T-cell (primary cell): Measurements from ENCODE around the gene JARID2. TPM values are rescaled to one million over a fixed set of nuclear protein-coding genes. Genes with fewer than 3 reads are reported as not detected.

Source experiments
- ATAC-seq, 4 experiments: fragments of 200-7000 bp in 3 of 4; fragments of 150-1000 bp in 1 of 4; cut with Tn5 transposase; replicated peaks in 1 of 4; 1 replicate in 3 of 4; 2 replicates in 1 of 4; pipeline ENCODE4 v1.10.0; 2021; ENCODE audit warnings: moderate library complexity in 3 of 4, mild to moderate bottlenecking in 2 of 4, moderate number of reproducible peaks in 1 of 4
- CTCF ChIA-PET, 2 donors: fragments of 300-600 bp; sonication (Branson Sonifier 250); formaldehyde crosslinking; loops; one replicate each; lab custom pipeline; 2022; ENCODE audit warnings: antibody characterized with exemption in 2 of 2; lab: Charles Lee
- POLR2A ChIA-PET, 2 donors: fragments of 300-600 bp; sonication (Branson Sonifier 250); formaldehyde crosslinking; loops; one replicate each; lab custom pipeline; 2022; ENCODE audit warnings: antibody characterized with exemption in 2 of 2; lab: Charles Lee
- DNase-seq, 35 experiments: peaks; one replicate each; pipeline versions ENCODE4 v3.0.0 to v3.0.0-alpha.2; 2013 to 2023
- H3K27ac ChIP-seq: one replicate; pipeline ENCODE4 v1.5.1; 2013; ENCODE audit warnings: low read length
- H3K27me3 ChIP-seq, 2 experiments: replicated peaks in 1 of 2; 1 replicate in 1 of 2; 2 replicates in 1 of 2; pipeline versions ENCODE4 v1.6.1 to v1.7.0; 2013; ENCODE audit warnings: low read length in 1 of 2, mixed read lengths in 1 of 2; ENCODE audit not compliant: control insufficient read depth in 2 of 2, insufficient read depth in 2 of 2; ENCODE audit errors: extremely low read depth in 1 of 2
- H3K36me3 ChIP-seq, 2 donors: 1 replicate in 1 of 2; 2 replicates in 1 of 2; pipeline versions ENCODE4 v1.6.1 to v1.7.0; 2013; ENCODE audit warnings: low read length in 1 of 2; ENCODE audit not compliant: control insufficient read depth in 2 of 2, insufficient read depth in 1 of 2; ENCODE audit errors: extremely low read depth in 1 of 2
- H3K4me1 ChIP-seq, 2 experiments: 1 replicate in 1 of 2; 2 replicates in 1 of 2; pipeline versions ENCODE4 v1.6.1 to v1.7.0; 2013; ENCODE audit warnings: low read length in 2 of 2, mixed read lengths in 1 of 2; ENCODE audit not compliant: insufficient read depth in 2 of 2, control insufficient read depth in 1 of 2; ENCODE audit errors: extremely low read depth in 1 of 2
- H3K4me3 ChIP-seq, 2 donors: 1 replicate in 1 of 2; 2 replicates in 1 of 2; pipeline versions ENCODE4 v1.5.1 to v1.7.0; 2013; ENCODE audit warnings: mild to moderate bottlenecking in 2 of 2, low read length in 1 of 2, moderate library complexity in 1 of 2; ENCODE audit not compliant: control insufficient read depth in 1 of 2; ENCODE audit errors: extremely low read depth in 1 of 2
- H3K9me3 ChIP-seq: 2 replicates; pipeline ENCODE4 v1.7.0; 2013
- H3K27ac Mint-ChIP-seq, 2 donors: one replicate each; pipeline ENCODE4 v1.8.0; 2020 to 2021; ENCODE audit warnings: mild to moderate bottlenecking in 2 of 2, mixed read lengths in 2 of 2
- H3K27me3 Mint-ChIP-seq, 2 donors: one replicate each; pipeline ENCODE4 v1.8.0; 2021 to 2022; ENCODE audit warnings: mixed read lengths in 2 of 2
- H3K36me3 Mint-ChIP-seq: one replicate; pipeline ENCODE4 v1.8.0; 2021; ENCODE audit warnings: mixed read lengths
- H3K4me1 Mint-ChIP-seq, 3 donors: one replicate each; pipeline ENCODE4 v1.8.0; 2020 to 2022; ENCODE audit warnings: mixed read lengths in 3 of 3, mild to moderate bottlenecking in 1 of 3
- H3K4me3 Mint-ChIP-seq, 3 donors: one replicate each; pipeline ENCODE4 v1.8.0; 2020 to 2022; ENCODE audit warnings: mild to moderate bottlenecking in 3 of 3, mixed read lengths in 3 of 3, moderate library complexity in 3 of 3
- H3K9me3 Mint-ChIP-seq, 3 donors: one replicate each; pipeline ENCODE4 v1.8.0; 2020 to 2022; ENCODE audit warnings: mixed read lengths in 3 of 3
- WGBS: methylation state at CpG from one replicate; pipeline ENCODE4 v1.1.5; 2013; ENCODE audit warnings: missing lambda C conversion rate; ENCODE audit not compliant: insufficient coverage; 5-methylcytosine and 5-hydroxymethylcytosine counted together
- total RNA-seq, 35 experiments: library from RNA in 6 of 35; stranded (reverse) in 6 of 35; fragments of 120-200 nt in 1 of 35; gene quantifications; one replicate each; pipeline versions ENCODE4 v1.2.1 to v1.2.4 and lab custom pipeline; 2013 to 2026

JARID2 gene
- total RNA-seq, 5 donors from 2014 or later (not counting 1 experiment from before 2014, with no cell fraction given): 19.8 to 27.9 (median 21.6) TPM

- Histone ChIP-seq H3K27me3 (no peaks in the 10 kb centered on the region), H3K4me3 (no peak overlapping the region), H3K9me3 (no peaks in the 10 kb centered on the region), H3K4me1 (peaks cover 40 to 49% of the 10 kb centered on the region in 2 experiments), H3K36me3 (no peaks in the 10 kb centered on the region), H3K27ac (no peak overlapping the region)
- peaks cover 5% of the 10 kb centered on the region for H3K36me3 Mint-ChIP-seq
- DNase-seq (no peak), ATAC-seq (peak in 1 of 4 experiments; percentile 43)
- no peaks in the 10 kb centered on the region for H3K9me3 Mint-ChIP-seq
- ChIA-PET CTCF (interaction anchor here (0.5 to 1.4 kb wide), 6 partner anchors 10 to 1265 kb away, joined by 3 to 5 read pairs (median 4); no protein-coding TSS in a partner anchor), POLR2A (interaction anchor here in 1 of 2 donors (0.5 kb wide), 1 partner anchor 1381 kb away, joined by 13 read pairs; no protein-coding TSS in a partner anchor)
- H3K27me3 Mint-ChIP-seq: no peaks in the 10 kb centered on the region
- peak overlapping the region in 1 of 2 donors; percentile 37 for H3K27ac Mint-ChIP-seq
- H3K4me3 Mint-ChIP-seq: peak overlapping the region in 1 of 3 donors; percentile 26
- H3K4me1 Mint-ChIP-seq: peaks cover 68 to 88% (median 80%) of the 10 kb centered on the region in 3 donors
- WGBS: no CpG with 5 or more reads among the region's 6 CpGs
Measured at GRCh38 chr6:15389084-15389764, 143.4 kb downstream of the JARID2 start.

GRCh38 chr6:15389765-15390723 is 144.2 kb downstream of the JARID2 start:
- H3K4me1 ChIP-seq: peaks cover 40 to 49% of the 10 kb centered on the region in 2 experiments
- H3K9me3 ChIP-seq: no peaks in the 10 kb centered on the region
- Mint-ChIP-seq H3K4me1 (peaks cover 63 to 84% (median 76%) of the 10 kb centered on the region in 3 donors), H3K27me3 (no peaks in the 10 kb centered on the region), H3K27ac (peak overlapping the region in 1 of 2 donors; percentile 37), H3K4me3 (peak overlapping the region in 1 of 3 donors; percentile 26), H3K9me3 (no peaks in the 10 kb centered on the region), H3K36me3 (peaks cover 7% of the 10 kb centered on the region)
- no peak overlapping the region for H3K4me3 ChIP-seq
- DNase-seq (peak in 11 of 35 experiments; percentile 5 to 52 (median 14)), ATAC-seq (peak; percentile 31 to 57 (median 39))
- ChIA-PET CTCF (interaction anchor here (0.6 to 1.4 kb wide), 5 partner anchors 10 to 159 kb away, joined by 3 to 5 read pairs (median 4); no protein-coding TSS in a partner anchor), POLR2A (no interaction called here)
- no peaks in the 10 kb centered on the region for H3K27me3 ChIP-seq
- H3K36me3 ChIP-seq: no peaks in the 10 kb centered on the region
- H3K27ac ChIP-seq: no peak overlapping the region
- WGBS: 65% methylated on average over 8 of the region's 14 CpGs

- Mint-ChIP-seq H3K9me3 (no peaks in the 10 kb centered on the region), H3K27ac (no peak overlapping the region), H3K4me1 (peaks cover 53 to 74% (median 67%) of the 10 kb centered on the region in 3 donors), H3K27me3 (no peaks in the 10 kb centered on the region), H3K4me3 (no peak overlapping the region), H3K36me3 (peaks cover 7% of the 10 kb centered on the region)
- Histone ChIP-seq H3K9me3 (no peaks in the 10 kb centered on the region), H3K4me3 (no peak overlapping the region), H3K36me3 (no peaks in the 10 kb centered on the region), H3K27ac (no peak overlapping the region), H3K4me1 (peaks cover 30 to 44% of the 10 kb centered on the region in 2 experiments), H3K27me3 (no peaks in the 10 kb centered on the region)
- no peak for ATAC-seq
- ChIA-PET CTCF (no interaction called here), POLR2A (interaction anchor here in 1 of 2 donors (0.5 kb wide), 1 partner anchor 1742 kb away, joined by 3 read pairs; no protein-coding TSS in a partner anchor)
- WGBS: no CpG with 5 or more reads among the region's 1 CpG
- no peak for DNase-seq
Measured at GRCh38 chr6:15391500-15391899, 145.6 kb downstream of the JARID2 start.

- Mint-ChIP-seq H3K27ac (no peak overlapping the region), H3K4me1 (peaks cover 49 to 67% (median 62%) of the 10 kb centered on the region in 3 donors)
Measured at GRCh38 chr6:15392182-15392581, 146.3 kb downstream of the JARID2 start.

DNA sequence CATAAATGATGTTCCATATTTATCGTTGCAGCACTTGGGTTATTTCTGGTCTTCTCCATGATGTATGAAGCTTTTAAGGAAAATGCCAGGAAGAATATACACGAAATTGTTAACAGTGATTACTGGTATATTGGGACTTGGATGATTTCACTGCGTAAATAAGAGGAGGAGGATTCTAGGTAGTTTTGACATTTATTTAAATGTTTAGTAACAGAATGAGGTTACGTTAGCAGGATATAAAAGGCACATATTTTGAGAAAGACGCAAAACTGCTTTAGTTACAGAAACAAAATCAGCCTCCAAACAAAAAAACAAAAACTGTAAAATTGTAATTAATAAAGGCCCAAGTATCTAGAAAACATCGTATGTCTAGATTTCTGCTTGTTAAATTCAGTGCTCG is 147.7 kb downstream of the JARID2 start:
- H3K36me3 Mint-ChIP-seq: peaks cover 7% of the 10 kb centered on the region
- Histone ChIP-seq H3K27me3 (no peaks in the 10 kb centered on the region), H3K4me1 (peaks cover 20 to 31% of the 10 kb centered on the region in 2 experiments), H3K36me3 (no peaks in the 10 kb centered on the region), H3K27ac (no peak overlapping the region), H3K4me3 (no peak overlapping the region), H3K9me3 (no peaks in the 10 kb centered on the region)
- H3K4me1 Mint-ChIP-seq: peaks cover 46 to 63% (median 61%) of the 10 kb centered on the region in 3 donors
- WGBS: 100% methylated on average over 3 of the region's 7 CpGs
- POLR2A ChIA-PET: no interaction called here
- no peak for ATAC-seq
- no peak for DNase-seq
- CTCF ChIA-PET: no interaction called here
- no peak overlapping the region for H3K4me3 Mint-ChIP-seq
- H3K9me3 Mint-ChIP-seq: no peaks in the 10 kb centered on the region
- no peak overlapping the region for H3K27ac Mint-ChIP-seq
- no peaks in the 10 kb centered on the region for H3K27me3 Mint-ChIP-seq

More at GRCh38 chr6:15392182-15392581, 146.3 kb downstream of the JARID2 start:
- no peaks in the 10 kb centered on the region for H3K27me3 ChIP-seq
- CTCF ChIA-PET: interaction anchor here (0.6 kb wide), 3 partner anchors 72 to 1263 kb away, joined by 3 to 5 read pairs (median 3); no protein-coding TSS in a partner anchor
- no peak overlapping the region for H3K4me3 Mint-ChIP-seq
- peaks cover 7% of the 10 kb centered on the region for H3K36me3 Mint-ChIP-seq
- H3K27ac ChIP-seq: no peak overlapping the region
- no peaks in the 10 kb centered on the region for H3K9me3 Mint-ChIP-seq
- H3K27me3 Mint-ChIP-seq: no peaks in the 10 kb centered on the region
- DNase-seq (no peak), ATAC-seq (no peak)
- POLR2A ChIA-PET: interaction anchor here in 1 of 2 donors (0.6 kb wide), 1 partner anchor 46 kb away, joined by 3 read pairs; no protein-coding TSS in a partner anchor
- 91% methylated on average over 5 of the region's 6 CpGs for WGBS
- H3K4me3 ChIP-seq: no peak overlapping the region
- no peaks in the 10 kb centered on the region for H3K36me3 ChIP-seq
- peaks cover 23 to 40% of the 10 kb centered on the region in 2 experiments for H3K4me1 ChIP-seq
- no peaks in the 10 kb centered on the region for H3K9me3 ChIP-seq
